Lung microvascular endothelial cell (primary cell): ENCODE results near the gene RAPH1. TPM values are rescaled to one million over a fixed set of nuclear protein-coding genes. Genes with fewer than 3 reads are reported as not detected.

ENCODE experiments used
- DNase-seq, 2 donors: peaks; one replicate each; pipeline versions ENCODE4 v3.0.0 to v3.0.0-alpha.2; 2010; ENCODE audit warnings: low read depth in 2 of 2
- total RNA-seq: library from RNA; depleted of rRNA; stranded (reverse); fragments of >200 nt; gene quantifications from 2 replicates; pipeline ENCODE4 v1.2.1, GENCODE V29; 2014

Gene RAPH1
- total RNA-seq, 1 donor from 2014 or later = 17.3 TPM

DNA sequence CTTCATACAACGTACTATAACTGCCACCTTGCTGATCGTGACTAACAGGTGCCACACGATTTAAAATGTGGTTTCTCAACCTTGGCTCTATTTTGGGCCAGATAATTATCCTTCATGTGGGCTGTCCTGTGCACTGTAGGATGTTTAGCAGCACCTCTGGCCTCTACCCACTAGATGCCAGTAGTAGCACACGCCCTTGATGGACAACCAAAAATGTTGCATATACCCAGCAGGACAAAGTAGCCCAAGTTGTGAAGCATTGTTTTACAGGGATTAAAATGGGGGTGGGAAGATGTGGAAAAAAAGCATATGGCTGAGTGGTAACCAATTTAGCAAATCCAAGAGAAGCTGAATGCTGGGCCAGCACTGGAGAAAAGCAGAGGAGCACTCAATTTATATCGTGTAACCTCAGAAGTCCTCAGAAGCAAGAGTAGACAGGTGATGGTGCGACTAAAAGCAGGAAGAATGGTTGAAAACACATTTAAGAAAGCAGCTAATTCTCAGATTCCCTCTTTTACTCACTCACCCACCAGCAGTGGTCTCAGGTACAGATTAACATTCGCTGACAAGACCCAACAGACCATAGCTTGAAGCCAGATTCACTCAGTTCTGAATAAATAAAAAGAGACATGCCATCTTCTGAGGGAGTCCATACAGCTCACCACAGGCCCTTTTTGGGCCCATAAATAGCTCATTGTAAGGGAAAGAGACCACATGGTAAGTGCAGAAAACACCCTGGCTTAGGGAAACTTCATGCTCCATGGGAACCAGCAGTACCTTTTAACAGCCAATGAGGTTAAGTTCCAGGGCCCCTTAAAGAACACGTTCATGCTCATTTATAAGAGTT lies 50.6 kb downstream of the RAPH1 start:
- peak; percentile 40 to 75 for DNase-seq

DNA sequence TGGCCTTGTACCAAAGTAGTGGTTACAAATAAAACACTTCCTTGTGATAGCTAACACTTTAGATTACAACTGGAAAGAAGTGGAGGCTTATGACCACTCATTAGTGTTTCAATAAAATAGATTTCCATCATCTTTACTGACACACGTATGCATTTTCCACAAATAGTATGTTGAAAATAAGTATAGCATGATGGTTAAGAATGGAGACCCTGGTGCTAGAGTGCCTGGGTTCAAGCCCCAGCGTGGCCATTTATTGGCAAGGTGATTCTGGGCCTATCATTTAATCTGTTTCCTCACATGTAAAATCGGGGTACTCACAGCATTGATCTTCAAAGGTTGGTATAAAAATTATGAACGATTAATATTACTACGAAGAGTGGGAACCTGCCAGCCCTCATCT lies 54.5 kb downstream of the RAPH1 start:
- DNase-seq = no peak

DNA sequence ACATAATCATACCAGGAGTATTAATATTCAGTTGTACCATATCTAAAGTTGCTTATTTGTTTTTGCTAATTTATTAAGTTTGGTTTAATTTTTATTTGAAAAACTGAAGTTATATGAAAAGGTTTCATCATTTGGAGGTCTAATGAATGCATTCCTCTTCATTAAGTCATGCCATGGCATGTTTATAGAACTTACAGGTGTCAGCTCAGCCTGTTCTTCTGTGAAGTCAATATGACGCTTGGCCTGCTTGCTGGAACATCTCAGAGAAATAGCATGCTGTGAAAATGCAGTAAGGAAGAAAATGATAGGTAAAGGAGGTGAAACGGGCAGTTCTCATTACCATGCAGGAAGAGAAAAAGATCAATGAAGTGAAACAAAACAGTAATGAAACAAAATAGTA lies 58.2 kb downstream of the RAPH1 start:
- DNase-seq = no peak

- DNase-seq = no peak
Observed at GRCh38 chr2:203471323-203471722, 63.8 kb downstream of the RAPH1 start.

GRCh38 chr2:203470371-203470770 lies 64.7 kb downstream of the RAPH1 start:
- peak in 1 of 2 donors; percentile 6 for DNase-seq

DNA sequence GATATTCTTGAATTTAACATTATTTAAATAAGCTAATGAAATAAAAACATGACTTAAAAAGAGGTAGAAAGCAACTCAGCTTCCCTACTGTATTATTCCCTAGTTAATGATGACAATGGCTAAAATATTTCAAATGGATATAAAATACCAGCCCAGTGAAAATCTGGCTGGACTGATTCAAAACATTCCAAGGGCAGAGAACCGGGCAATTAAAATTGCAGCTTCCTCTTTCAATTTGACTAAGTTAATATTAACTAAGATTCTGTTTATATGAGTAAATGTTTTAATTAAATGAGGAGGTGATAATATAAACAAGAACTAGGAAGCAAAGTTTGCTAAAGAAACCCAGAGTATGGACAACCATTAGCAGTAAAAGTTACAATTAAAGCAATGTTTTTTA lies 65.6 kb downstream of the RAPH1 start:
- DNase-seq = no peak

- no peak for DNase-seq
Observed at GRCh38 chr2:203463266-203463678, 71.8 kb downstream of the RAPH1 start.

DNA sequence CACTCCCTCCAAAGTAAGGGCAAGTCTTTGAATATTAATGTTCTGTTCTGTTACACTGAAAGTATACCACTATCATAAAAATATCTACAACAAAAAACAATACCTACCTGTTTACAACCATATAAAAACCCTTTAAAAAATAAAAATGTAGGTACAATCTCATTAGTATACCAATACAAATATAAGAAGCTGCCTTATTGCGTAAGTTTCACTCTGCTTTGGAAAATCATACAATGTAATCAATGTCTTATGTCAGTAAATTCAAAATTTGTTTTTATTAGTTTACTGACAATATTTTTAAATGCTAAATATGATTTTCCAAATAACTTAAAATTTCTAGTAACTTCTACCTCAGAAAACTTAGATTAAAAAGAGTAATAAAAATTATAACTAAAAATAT lies 72.8 kb downstream of the RAPH1 start:
- DNase-seq = no peak

GRCh38 chr2:203461746-203462145 lies 73.4 kb downstream of the RAPH1 start:
- DNase-seq = no peak

DNA sequence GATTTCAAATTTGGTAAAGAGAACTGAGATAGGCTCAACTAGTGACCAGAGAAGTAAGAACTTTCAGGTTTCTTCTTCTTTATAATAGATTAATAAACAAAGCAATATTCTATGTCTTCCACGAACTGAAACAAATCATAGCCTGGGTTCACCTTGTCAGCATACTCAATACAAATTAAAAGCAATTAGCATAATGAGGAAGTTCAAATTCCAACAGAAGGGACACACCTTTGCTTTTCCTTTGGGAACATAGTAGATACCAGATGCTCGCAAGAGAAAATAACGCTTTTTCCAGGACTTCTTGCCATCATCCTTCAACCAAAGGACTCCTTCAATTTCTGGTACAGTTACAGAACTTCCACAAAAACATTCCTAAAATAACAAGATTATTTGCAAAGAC lies 79.9 kb downstream of the RAPH1 start:
- DNase-seq = no peak

GRCh38 chr2:203453858-203454451 lies 81.1 kb downstream of the RAPH1 start:
- DNase-seq = peak; percentile 73 to 85

- DNase-seq = no peak
Observed at GRCh38 chr2:203451689-203452088, 83.4 kb downstream of the RAPH1 start.

- DNase-seq = no peak
Observed at GRCh38 chr2:203451011-203451410, 84.1 kb downstream of the RAPH1 start.

GRCh38 chr2:203450561-203450960 lies 84.5 kb downstream of the RAPH1 start:
- DNase-seq = no peak

DNA sequence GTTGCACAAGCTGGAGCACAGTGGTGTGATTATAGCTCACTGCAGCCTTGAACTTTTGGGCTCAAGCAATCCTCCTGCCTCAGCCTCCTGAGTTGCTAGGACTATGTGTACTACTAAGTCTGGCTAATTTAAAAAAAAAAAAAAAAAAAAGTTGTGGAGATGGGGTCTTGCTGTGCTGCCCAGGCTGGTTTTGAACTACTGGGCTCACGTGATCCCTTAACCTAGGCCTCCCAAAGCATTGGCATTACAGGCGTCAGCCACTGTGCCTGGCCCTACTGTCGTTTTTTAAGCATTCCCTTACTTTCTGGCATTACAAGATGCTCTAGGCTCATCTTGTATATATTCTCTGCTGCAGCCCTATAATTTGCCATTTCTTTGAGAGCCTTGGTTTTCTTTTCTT lies 88.3 kb downstream of the RAPH1 start:
- DNase-seq = no peak

GRCh38 chr2:203446071-203446481 lies 89.0 kb downstream of the RAPH1 start:
- peak; percentile 74 to 88 for DNase-seq

- DNase-seq = peak in 1 of 2 donors; percentile 32
Observed at GRCh38 chr2:203444738-203445137, 90.4 kb downstream of the RAPH1 start.

GRCh38 chr2:203442463-203442862 lies 92.6 kb downstream of the RAPH1 start:
- DNase-seq = no peak

DNA sequence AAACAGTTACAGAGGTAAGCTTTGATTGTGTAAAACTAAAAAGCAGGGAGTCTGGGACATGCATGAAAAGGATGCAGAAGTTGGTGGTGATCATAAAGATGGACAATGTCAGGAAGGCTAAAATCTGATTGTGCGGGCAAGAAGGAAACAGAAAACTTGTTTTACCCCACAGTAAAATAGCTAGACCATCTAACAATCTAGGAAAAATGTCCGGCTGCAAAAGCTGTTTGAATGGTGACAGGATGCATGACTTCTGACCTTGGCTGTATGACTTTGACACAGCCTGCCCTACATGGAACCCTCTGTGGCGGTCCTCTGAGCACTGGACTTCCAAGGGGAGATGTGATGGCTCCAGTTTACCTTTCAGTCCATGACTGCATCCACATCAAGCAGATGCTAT lies 93.6 kb downstream of the RAPH1 start:
- DNase-seq = peak in 1 of 2 donors; percentile 48

GRCh38 chr2:203440671-203441070 lies 94.4 kb downstream of the RAPH1 start:
- DNase-seq = no peak

- DNase-seq = no peak
Observed at GRCh38 chr2:203438528-203438927, 96.6 kb downstream of the RAPH1 start.

DNA sequence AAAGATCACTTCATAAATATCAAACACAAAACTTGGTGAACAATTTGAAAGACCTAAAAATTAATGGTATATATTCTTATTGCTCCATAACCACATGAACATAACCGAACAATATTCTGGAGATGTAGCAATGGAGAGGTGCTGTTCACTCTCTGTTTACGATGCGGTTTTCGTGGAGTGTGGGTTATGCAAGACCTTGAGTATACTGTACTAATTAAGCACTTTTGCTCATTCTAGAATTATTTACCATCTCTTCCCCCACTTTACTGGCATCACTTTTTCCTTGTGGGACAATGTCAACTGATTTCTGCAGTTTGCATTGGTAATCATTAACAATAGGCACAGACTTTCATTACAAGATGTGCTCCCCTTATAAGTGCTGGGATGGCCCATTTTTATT lies 97.6 kb downstream of the RAPH1 start:
- DNase-seq = no peak

- no peak for DNase-seq
Observed at GRCh38 chr2:203436496-203436895, 98.6 kb downstream of the RAPH1 start.
